Measurements from ENCODE around the gene CBFA2T2.

DNA sequence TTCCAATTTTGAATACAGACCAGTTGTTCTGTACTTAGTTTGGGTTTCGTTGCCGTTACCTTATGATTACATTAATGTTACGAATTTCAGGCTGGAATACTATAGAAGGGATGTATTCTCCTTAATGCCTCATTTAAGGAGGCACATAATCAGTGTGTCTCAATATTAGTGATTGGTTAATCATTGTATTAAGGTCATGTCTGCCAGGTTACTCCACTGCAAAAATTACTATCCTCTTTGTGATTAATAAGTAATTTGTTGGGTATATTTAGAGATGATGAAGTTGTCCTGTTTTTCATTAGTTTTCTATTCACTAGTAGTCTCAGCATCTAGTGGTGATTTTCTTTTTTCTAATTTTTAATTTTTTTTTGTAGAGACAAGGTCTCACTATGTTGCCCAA is 66.3 kb downstream of the CBFA2T2 start:
- TF ChIP-seq, protein P1, sequence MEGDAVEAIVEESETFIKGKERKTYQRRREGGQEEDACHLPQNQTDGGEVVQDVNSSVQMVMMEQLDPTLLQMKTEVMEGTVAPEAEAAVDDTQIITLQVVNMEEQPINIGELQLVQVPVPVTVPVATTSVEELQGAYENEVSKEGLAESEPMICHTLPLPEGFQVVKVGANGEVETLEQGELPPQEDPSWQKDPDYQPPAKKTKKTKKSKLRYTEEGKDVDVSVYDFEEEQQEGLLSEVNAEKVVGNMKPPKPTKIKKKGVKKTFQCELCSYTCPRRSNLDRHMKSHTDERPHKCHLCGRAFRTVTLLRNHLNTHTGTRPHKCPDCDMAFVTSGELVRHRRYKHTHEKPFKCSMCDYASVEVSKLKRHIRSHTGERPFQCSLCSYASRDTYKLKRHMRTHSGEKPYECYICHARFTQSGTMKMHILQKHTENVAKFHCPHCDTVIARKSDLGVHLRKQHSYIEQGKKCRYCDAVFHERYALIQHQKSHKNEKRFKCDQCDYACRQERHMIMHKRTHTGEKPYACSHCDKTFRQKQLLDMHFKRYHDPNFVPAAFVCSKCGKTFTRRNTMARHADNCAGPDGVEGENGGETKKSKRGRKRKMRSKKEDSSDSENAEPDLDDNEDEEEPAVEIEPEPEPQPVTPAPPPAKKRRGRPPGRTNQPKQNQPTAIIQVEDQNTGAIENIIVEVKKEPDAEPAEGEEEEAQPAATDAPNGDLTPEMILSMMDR (conservative IDR thresholded peaks at IDR 0.05): no peak
- no peak for TF ChIP-seq EZH2 (IDR thresholded peaks at IDR 0.05; ENCODE audit: low read depth)
